ENCODE measurements around the gene FN3KRP.

Gene FN3KRP

DNA sequence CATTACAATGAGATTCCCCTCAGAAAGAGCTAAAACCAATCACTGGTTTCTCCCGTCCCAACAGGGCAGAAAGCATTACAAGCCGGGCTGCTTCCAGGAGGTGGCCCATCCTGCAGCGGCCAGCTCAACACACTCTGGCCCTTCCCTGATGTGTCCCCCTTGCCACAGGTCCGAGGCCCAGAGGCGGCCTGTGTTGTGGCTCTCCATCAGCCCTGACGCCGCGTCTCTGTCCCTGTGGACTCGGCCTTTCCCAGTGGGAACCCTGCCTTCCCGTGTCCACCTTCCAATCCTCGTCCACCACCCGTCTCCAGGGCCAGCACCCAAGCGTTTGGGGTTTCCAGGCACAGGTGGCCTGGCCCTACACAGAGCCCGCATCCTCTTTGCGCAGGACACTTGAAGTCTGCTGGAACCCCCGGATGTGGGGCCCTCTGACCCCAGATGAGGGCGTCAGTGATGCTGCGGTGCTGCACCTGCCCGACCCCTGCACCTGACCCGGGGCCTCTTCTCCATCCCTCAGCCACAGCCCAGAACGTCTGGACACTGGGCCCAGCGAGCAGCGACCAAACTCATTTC, 39.1 kb upstream of the FN3KRP start:
- Histone ChIP-seq H3K9me3 (ENCODE audit: control insufficient read depth in 5 of 5, low read length in 5 of 5) (peaks cover 0 to 7% (median 4%) of the 10 kb centered on the region in 5 donors), H3K36me3 (ENCODE audit: control insufficient read depth in 5 of 5, insufficient read depth in 5 of 5, low read length in 5 of 5) (no peaks in the 10 kb centered on the region), H3K4me3 (ENCODE audit: low read depth in 1 of 5, low read length in 5 of 5) (no peak overlapping the region), H3K9ac (ENCODE audit: low read length in 5 of 5) (no peak overlapping the region), H3K27ac (ENCODE audit: low read depth, low read length) (no peak overlapping the region), H3K4me1 (ENCODE audit: control insufficient read depth in 5 of 5, insufficient read depth in 5 of 5, low read length in 5 of 5) (peaks cover 0 to 10% (median 0%) of the 10 kb centered on the region in 5 donors), H3K27me3 (ENCODE audit: control insufficient read depth in 5 of 5, insufficient read depth in 4 of 5, low read length in 5 of 5) (no peaks in the 10 kb centered on the region)

DNA sequence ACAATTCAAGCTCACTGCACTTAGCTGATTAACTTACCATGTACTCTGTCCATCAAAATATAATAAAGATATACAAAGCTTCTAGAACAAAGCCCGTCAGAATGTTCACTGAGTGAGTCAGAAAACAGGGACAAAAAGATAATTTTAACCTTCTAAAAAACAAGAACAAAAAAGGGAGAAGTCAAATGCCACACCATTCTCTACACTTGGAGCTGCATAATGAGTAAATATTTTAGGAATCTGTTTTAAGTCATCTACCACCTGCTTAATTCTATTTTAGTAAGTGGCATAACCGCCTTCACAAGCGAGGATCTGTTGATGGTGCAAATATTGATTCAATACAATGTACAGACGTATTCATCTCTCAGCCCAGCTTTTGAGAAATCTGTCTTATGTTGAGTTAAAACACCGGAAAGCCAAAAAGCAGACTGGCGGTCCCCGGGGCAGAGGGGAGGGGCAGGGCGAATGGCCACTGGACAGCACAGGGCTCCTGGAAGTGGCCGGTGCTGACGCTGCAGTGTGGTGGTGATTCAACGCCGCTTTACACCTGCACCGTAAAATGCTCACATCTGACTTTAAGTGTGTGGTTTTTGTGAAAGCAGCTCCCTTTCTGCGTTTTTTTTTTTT, 38.1 kb upstream of the FN3KRP start:
- H3K36me3 ChIP-seq (ENCODE audit: control insufficient read depth in 5 of 5, insufficient read depth in 5 of 5, low read length in 5 of 5) = no peaks in the 10 kb centered on the region
- no peak overlapping the region for H3K4me3 ChIP-seq (ENCODE audit: low read depth in 1 of 5, low read length in 5 of 5)
- peaks cover 0 to 7% (median 4%) of the 10 kb centered on the region in 5 donors for H3K9me3 ChIP-seq (ENCODE audit: control insufficient read depth in 5 of 5, low read length in 5 of 5)
- H3K27ac ChIP-seq (ENCODE audit: low read depth, low read length) = no peak overlapping the region
- no peaks in the 10 kb centered on the region for H3K27me3 ChIP-seq (ENCODE audit: control insufficient read depth in 5 of 5, insufficient read depth in 4 of 5, low read length in 5 of 5)
- no peak overlapping the region for H3K9ac ChIP-seq (ENCODE audit: low read length in 5 of 5)
- H3K4me1 ChIP-seq (ENCODE audit: control insufficient read depth in 5 of 5, insufficient read depth in 5 of 5, low read length in 5 of 5) = peaks cover 0 to 10% (median 0%) of the 10 kb centered on the region in 5 donors

DNA sequence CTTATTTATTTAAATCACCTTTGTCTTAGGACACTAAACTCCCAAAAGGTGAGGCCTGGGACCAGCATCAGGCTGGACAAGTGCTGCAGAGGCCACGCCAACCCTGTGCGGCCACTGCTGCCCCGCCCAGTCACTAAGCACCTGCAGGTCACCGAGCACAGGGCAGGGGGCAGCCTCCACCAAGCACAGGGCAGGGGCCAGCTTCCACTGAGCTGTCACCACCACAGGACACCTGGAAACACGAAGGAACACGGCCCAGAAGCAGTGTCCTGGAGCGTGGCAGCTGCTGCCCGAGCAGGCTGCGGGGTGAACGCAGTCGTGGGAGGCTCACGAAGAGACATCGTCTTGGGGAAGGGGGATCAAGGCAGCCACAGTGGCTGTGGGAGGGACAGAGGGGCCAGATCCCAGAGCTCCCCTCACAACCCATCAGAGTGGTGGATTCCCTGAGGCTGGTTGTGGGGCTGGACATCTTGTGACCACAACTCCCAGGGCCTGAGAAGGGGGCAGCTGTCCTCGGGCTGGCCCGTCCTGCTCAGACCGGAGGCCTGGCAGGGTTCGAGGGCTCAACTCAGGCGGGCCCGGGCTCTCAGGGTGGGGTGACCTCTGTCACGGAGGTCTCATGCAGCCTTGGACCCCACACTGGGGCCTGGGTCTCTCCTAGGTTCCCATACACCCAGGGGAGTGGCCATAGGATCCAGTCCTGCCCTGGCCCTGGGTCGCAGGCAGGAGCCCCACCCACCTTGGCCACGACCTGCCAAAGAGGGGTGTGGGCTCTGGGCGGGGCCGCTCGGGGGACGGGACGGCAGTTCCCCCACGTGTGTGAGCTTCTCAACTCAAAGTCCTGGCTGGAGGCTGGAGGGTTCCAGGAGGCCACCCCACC, 36.7 kb upstream of the FN3KRP start:
- peaks cover 0 to 7% (median 0%) of the 10 kb centered on the region in 5 donors for H3K4me1 ChIP-seq (ENCODE audit: control insufficient read depth in 5 of 5, insufficient read depth in 5 of 5, low read length in 5 of 5)

DNA sequence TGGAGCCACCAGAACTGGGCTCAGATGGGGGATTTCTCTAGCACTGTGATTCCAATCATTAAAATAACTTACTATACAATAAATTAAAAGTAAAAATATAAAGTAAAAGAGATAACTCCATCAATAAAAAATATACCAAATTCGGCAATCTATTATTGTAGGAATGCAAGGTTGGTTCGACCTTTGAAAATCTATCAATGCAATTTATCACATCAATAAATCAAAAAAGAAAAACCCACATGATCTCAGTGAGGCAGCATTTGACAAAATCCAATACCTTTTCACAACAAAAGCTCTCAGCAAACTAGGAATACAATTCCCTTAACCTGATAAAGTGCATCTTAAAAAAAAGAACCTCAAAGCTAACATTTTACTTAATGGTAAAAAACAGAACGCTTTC, 35.0 kb upstream of the FN3KRP start:
- H3K27ac ChIP-seq (ENCODE audit: low read depth, low read length) = no peak overlapping the region
- H3K36me3 ChIP-seq (ENCODE audit: control insufficient read depth in 5 of 5, insufficient read depth in 5 of 5, low read length in 5 of 5) = no peaks in the 10 kb centered on the region
- H3K27me3 ChIP-seq (ENCODE audit: control insufficient read depth in 5 of 5, insufficient read depth in 4 of 5, low read length in 5 of 5) = no peaks in the 10 kb centered on the region
- peaks cover 0 to 7% (median 4%) of the 10 kb centered on the region in 5 donors for H3K9me3 ChIP-seq (ENCODE audit: control insufficient read depth in 5 of 5, low read length in 5 of 5)
- no peak overlapping the region for H3K4me3 ChIP-seq (ENCODE audit: low read depth in 1 of 5, low read length in 5 of 5)
- no peaks in the 10 kb centered on the region for H3K4me1 ChIP-seq (ENCODE audit: control insufficient read depth in 5 of 5, insufficient read depth in 5 of 5, low read length in 5 of 5)
- no peak overlapping the region for H3K9ac ChIP-seq (ENCODE audit: low read length in 5 of 5)

More for the DNA sequence above, 36.7 kb upstream of the FN3KRP start:
- H3K9ac ChIP-seq (ENCODE audit: low read length in 5 of 5) = no peak overlapping the region
- H3K36me3 ChIP-seq (ENCODE audit: control insufficient read depth in 5 of 5, insufficient read depth in 5 of 5, low read length in 5 of 5) = no peaks in the 10 kb centered on the region
- H3K27ac ChIP-seq (ENCODE audit: low read depth, low read length) = no peak overlapping the region
- peaks cover 0 to 7% (median 4%) of the 10 kb centered on the region in 5 donors for H3K9me3 ChIP-seq (ENCODE audit: control insufficient read depth in 5 of 5, low read length in 5 of 5)
- no peaks in the 10 kb centered on the region for H3K27me3 ChIP-seq (ENCODE audit: control insufficient read depth in 5 of 5, insufficient read depth in 4 of 5, low read length in 5 of 5)
- no peak overlapping the region for H3K4me3 ChIP-seq (ENCODE audit: low read depth in 1 of 5, low read length in 5 of 5)

DNA sequence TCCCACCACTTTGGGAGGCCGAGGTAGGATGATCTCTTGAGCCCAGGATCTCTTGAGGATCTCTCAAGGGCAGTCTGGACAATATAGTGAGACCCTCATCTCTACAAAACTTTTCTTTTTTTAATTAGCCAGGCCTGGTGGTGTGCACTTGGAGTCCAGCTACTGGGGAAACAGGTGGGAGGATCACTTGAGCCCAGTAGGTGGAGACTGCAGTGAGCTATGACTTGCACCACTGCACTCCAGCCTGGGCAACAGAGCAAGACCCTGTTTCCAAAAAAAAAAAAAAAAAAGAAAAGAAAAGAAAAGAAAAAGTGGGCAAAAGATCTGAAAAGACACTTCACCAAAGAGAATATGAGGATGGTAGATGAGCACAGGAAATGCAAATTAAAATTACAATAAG, 33.0 kb upstream of the FN3KRP start:
- Histone ChIP-seq H3K4me3 (ENCODE audit: low read depth in 1 of 5, low read length in 5 of 5) (no peak overlapping the region), H3K9me3 (ENCODE audit: control insufficient read depth in 5 of 5, low read length in 5 of 5) (peaks cover 0 to 7% (median 4%) of the 10 kb centered on the region in 5 donors), H3K4me1 (ENCODE audit: control insufficient read depth in 5 of 5, insufficient read depth in 5 of 5, low read length in 5 of 5) (no peaks in the 10 kb centered on the region), H3K36me3 (ENCODE audit: control insufficient read depth in 5 of 5, insufficient read depth in 5 of 5, low read length in 5 of 5) (no peaks in the 10 kb centered on the region), H3K9ac (ENCODE audit: low read length in 5 of 5) (no peak overlapping the region), H3K27me3 (ENCODE audit: control insufficient read depth in 5 of 5, insufficient read depth in 4 of 5, low read length in 5 of 5) (no peaks in the 10 kb centered on the region), H3K27ac (ENCODE audit: low read depth, low read length) (no peak overlapping the region)

DNA sequence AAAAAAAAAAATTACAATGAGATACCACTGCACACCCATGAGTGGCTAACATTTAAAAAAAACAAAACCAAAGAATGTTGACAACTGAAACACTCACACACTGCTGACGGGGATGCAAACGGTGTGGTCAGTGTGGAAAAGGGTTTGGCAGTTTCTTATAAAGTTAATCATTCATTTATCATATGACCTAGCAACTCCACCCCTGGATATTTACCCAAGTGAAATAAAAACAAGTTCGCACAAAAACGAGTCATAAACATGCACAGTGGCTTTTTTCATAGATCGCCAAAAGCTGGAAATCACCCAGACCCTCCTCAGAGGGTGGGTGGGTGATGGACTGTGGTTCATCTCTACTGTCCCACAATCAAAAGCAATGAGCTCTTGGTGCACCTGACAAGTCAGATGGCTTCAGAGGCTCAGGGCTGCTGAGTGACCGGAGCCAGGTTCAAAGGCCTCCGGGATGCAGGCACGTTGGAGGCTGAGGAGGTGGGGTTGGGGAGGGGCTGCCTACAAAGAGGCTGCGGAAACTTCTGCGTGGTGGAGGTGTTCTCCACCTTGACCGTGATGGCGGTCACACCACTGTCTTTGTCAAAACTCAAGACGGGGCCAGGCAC, 32.2 kb upstream of the FN3KRP start:
- Histone ChIP-seq H3K9me3 (ENCODE audit: control insufficient read depth in 5 of 5, low read length in 5 of 5) (peaks cover 0 to 7% (median 4%) of the 10 kb centered on the region in 5 donors), H3K27ac (ENCODE audit: low read depth, low read length) (no peak overlapping the region), H3K27me3 (ENCODE audit: control insufficient read depth in 5 of 5, insufficient read depth in 4 of 5, low read length in 5 of 5) (no peaks in the 10 kb centered on the region), H3K36me3 (ENCODE audit: control insufficient read depth in 5 of 5, insufficient read depth in 5 of 5, low read length in 5 of 5) (no peaks in the 10 kb centered on the region), H3K9ac (ENCODE audit: low read length in 5 of 5) (no peak overlapping the region), H3K4me1 (ENCODE audit: control insufficient read depth in 5 of 5, insufficient read depth in 5 of 5, low read length in 5 of 5) (no peaks in the 10 kb centered on the region), H3K4me3 (ENCODE audit: low read depth in 1 of 5, low read length in 5 of 5) (no peak overlapping the region)

DNA sequence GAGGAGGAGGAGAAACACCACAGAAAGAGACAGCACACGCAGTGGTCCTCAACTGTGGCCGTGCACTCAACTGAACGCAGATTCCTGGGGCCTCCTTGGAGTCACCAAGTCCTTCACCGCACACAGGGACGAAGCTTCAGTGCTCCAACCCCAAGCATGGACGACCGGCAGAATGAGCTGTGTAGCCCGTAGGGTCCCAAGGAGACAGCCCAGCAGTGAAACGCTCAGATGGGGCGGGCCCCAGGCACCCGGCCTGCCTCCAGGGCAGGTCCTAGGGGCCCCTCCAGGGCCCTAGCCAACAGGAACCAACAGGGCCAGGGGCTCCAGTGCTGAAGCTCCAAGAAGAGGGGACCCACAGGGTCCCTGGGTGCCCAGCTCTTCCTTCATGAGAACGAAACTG, 31.2 kb upstream of the FN3KRP start:
- Histone ChIP-seq H3K27ac (ENCODE audit: low read depth, low read length) (no peak overlapping the region), H3K36me3 (ENCODE audit: control insufficient read depth in 5 of 5, insufficient read depth in 5 of 5, low read length in 5 of 5) (peaks cover 0 to 3% (median 3%) of the 10 kb centered on the region in 5 donors), H3K9ac (ENCODE audit: low read length in 5 of 5) (no peak overlapping the region), H3K27me3 (ENCODE audit: control insufficient read depth in 5 of 5, insufficient read depth in 4 of 5, low read length in 5 of 5) (no peaks in the 10 kb centered on the region), H3K4me1 (ENCODE audit: control insufficient read depth in 5 of 5, insufficient read depth in 5 of 5, low read length in 5 of 5) (no peaks in the 10 kb centered on the region), H3K4me3 (ENCODE audit: low read depth in 1 of 5, low read length in 5 of 5) (no peak overlapping the region), H3K9me3 (ENCODE audit: control insufficient read depth in 5 of 5, low read length in 5 of 5) (peaks cover 0 to 7% (median 4%) of the 10 kb centered on the region in 5 donors)

DNA sequence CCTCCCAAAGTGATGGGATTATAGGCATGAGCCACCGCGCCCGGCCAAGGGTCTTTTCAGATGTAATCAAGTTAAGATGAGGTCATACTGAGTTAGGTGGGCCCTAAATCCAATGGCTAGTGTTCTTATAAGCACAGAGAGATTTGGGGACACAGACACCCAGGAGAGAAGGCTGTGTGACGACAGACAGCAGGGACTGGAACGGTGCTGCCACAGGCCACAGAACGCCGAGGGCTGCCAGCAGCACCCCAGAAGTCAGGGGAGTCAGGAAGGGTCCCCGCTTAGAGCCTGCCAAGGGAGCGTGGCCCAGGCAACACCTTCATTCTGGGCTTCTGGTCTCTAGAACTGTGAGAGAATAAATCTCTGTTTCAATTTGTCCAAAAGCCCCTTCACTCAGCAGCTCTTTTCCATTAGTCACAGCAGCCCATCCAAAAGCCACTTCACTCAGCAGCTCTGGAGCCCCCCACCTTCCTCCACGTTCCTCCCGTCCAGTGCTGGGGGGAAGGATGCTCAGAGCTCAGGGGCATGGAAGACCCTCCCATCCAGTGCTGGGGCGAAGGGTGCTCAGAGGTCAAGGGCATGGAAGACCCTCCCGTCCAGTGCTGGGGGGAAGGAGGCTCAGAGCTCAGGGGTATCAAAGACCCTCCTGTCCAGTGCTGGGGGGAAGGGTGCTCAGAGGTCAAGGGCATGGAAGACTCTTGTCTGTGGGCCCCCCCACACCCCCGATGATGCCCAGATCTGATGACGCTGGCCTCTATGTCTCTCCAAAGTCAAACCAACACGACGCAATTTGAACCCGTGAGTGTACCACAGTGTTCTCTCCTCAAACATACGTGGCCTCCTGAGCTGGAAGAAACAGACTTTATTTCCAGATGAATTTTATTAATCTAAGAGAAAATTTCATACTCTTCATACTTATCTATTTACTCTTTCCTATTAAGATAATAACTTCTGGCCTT, 29.9 kb upstream of the FN3KRP start:
- Histone ChIP-seq H3K4me1 (ENCODE audit: control insufficient read depth in 5 of 5, insufficient read depth in 5 of 5, low read length in 5 of 5) (no peaks in the 10 kb centered on the region), H3K27me3 (ENCODE audit: control insufficient read depth in 5 of 5, insufficient read depth in 4 of 5, low read length in 5 of 5) (no peaks in the 10 kb centered on the region), H3K9me3 (ENCODE audit: control insufficient read depth in 5 of 5, low read length in 5 of 5) (peaks cover 0 to 3% (median 0%) of the 10 kb centered on the region in 5 donors), H3K9ac (ENCODE audit: low read length in 5 of 5) (no peak overlapping the region), H3K36me3 (ENCODE audit: control insufficient read depth in 5 of 5, insufficient read depth in 5 of 5, low read length in 5 of 5) (peaks cover 0 to 14% (median 8%) of the 10 kb centered on the region in 5 donors), H3K4me3 (ENCODE audit: low read depth in 1 of 5, low read length in 5 of 5) (no peak overlapping the region), H3K27ac (ENCODE audit: low read depth, low read length) (no peak overlapping the region)

DNA sequence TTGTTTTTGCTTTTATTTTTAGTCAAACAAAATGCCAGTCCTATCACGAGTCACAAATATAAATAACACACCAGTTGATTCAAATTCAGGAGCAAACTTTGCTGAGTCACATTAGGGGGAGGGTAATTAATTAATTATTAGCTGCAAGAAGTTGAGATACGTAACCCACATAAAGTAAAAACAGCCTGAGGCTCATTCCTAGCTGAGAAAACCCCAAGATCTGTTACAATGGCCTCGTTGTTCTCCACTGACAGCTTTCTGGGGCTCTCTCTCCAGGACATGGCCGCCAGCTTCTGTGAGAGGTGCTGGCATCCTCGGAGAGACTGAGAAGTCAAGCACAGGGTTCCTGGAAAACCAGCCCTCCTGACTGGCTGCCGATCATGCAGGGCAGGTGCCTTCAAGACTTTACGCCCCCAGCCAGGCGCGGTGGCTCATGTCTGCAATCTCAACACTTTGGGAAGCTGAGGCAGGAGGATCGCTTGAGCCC, 29.1 kb upstream of the FN3KRP start:
- Histone ChIP-seq H3K27ac (ENCODE audit: low read depth, low read length) (no peak overlapping the region), H3K9ac (ENCODE audit: low read length in 5 of 5) (no peak overlapping the region), H3K27me3 (ENCODE audit: control insufficient read depth in 5 of 5, insufficient read depth in 4 of 5, low read length in 5 of 5) (no peaks in the 10 kb centered on the region), H3K36me3 (ENCODE audit: control insufficient read depth in 5 of 5, insufficient read depth in 5 of 5, low read length in 5 of 5) (peaks cover 0 to 16% (median 9%) of the 10 kb centered on the region in 5 donors), H3K4me1 (ENCODE audit: control insufficient read depth in 5 of 5, insufficient read depth in 5 of 5, low read length in 5 of 5) (no peaks in the 10 kb centered on the region), H3K9me3 (ENCODE audit: control insufficient read depth in 5 of 5, low read length in 5 of 5) (no peaks in the 10 kb centered on the region), H3K4me3 (ENCODE audit: low read depth in 1 of 5, low read length in 5 of 5) (no peak overlapping the region)

All from subcutaneous abdominal adipose tissue (tissue), 5 donors.